ENCODE data around the gene TLL1. TPM values are rescaled to one million over a fixed set of nuclear protein-coding genes. Genes with fewer than 3 reads are reported as not detected.

The TLL1 gene
- total RNA-seq, 1 donor from 2014 or later = 7.8 TPM

GRCh38 chr4:165879641-165880040 is 6.6 kb downstream of the TLL1 start:
- Histone ChIP-seq H3K36me3 (no peaks in the 10 kb centered on the region), H3K27me3 (no peaks in the 10 kb centered on the region), H3K4me1 (peaks cover 0 to 2% of the 10 kb centered on the region in 2 donors), H3K27ac (no peak overlapping the region), H3K9me3 (no peaks in the 10 kb centered on the region), H3K4me3 (no peak overlapping the region)
- no peak for TF ChIP-seq CTCF (IDR thresholded peaks at IDR 0.05)
- no peak for DNase-seq (ENCODE audit: low spot score in 2 of 2)
- intact Hi-C loops (cut with DNase I) = no loop called here

GRCh38 chr4:165894159-165894558 is 21.1 kb downstream of the TLL1 start:
- DNase-seq (ENCODE audit: low spot score in 2 of 2) = no peak
- Histone ChIP-seq H3K27ac (no peak overlapping the region), H3K27me3 (no peaks in the 10 kb centered on the region), H3K4me3 (no peak overlapping the region), H3K36me3 (no peaks in the 10 kb centered on the region), H3K4me1 (no peaks in the 10 kb centered on the region), H3K9me3 (peaks cover 0 to 3% of the 10 kb centered on the region in 2 donors)
- intact Hi-C loops (cut with DNase I) = no loop called here
- no peak for TF ChIP-seq CTCF (IDR thresholded peaks at IDR 0.05)

- no peaks in the 10 kb centered on the region for H3K27me3 ChIP-seq
- intact Hi-C loops (cut with DNase I) = no loop called here
- H3K27ac ChIP-seq = no peak overlapping the region
- H3K36me3 ChIP-seq = no peaks in the 10 kb centered on the region
- DNase-seq (ENCODE audit: low spot score in 2 of 2) = no peak
- H3K4me3 ChIP-seq = no peak overlapping the region
- TF ChIP-seq CTCF (IDR thresholded peaks at IDR 0.05) = no peak
- H3K4me1 ChIP-seq = no peaks in the 10 kb centered on the region
- H3K9me3 ChIP-seq = no peaks in the 10 kb centered on the region
Observed at GRCh38 chr4:165905405-165906027, 32.5 kb downstream of the TLL1 start.

GRCh38 chr4:165906272-165906671 is 33.2 kb downstream of the TLL1 start:
- Histone ChIP-seq H3K4me3 (no peak overlapping the region), H3K36me3 (no peaks in the 10 kb centered on the region), H3K9me3 (no peaks in the 10 kb centered on the region), H3K4me1 (no peaks in the 10 kb centered on the region), H3K27me3 (no peaks in the 10 kb centered on the region), H3K27ac (no peak overlapping the region)
- intact Hi-C loops (cut with DNase I) = no loop called here
- no peak for DNase-seq (ENCODE audit: low spot score in 2 of 2)
- no peak for TF ChIP-seq CTCF (IDR thresholded peaks at IDR 0.05)

- no peak overlapping the region for H3K27ac ChIP-seq
Observed at GRCh38 chr4:165909947-165910346, 36.9 kb downstream of the TLL1 start.

More at GRCh38 chr4:165909947-165910346, 36.9 kb downstream of the TLL1 start:
- Histone ChIP-seq H3K9me3 (no peaks in the 10 kb centered on the region), H3K27me3 (no peaks in the 10 kb centered on the region), H3K4me3 (no peak overlapping the region), H3K36me3 (no peaks in the 10 kb centered on the region), H3K4me1 (no peaks in the 10 kb centered on the region)
- no peak for TF ChIP-seq CTCF (IDR thresholded peaks at IDR 0.05)
- no peak for DNase-seq (ENCODE audit: low spot score in 2 of 2)
- intact Hi-C loops (cut with DNase I) = no loop called here
